ENCODE measurements around the gene QRFP. TPM values are rescaled to one million over a fixed set of nuclear protein-coding genes. Genes with fewer than 3 reads are reported as not detected.

QRFP gene
- total and polyA plus RNA-seq, 2 of the 8 experiments (the other 6 are each of a cell fraction or from before 2014, with no cell fraction given), result not detected

DNA sequence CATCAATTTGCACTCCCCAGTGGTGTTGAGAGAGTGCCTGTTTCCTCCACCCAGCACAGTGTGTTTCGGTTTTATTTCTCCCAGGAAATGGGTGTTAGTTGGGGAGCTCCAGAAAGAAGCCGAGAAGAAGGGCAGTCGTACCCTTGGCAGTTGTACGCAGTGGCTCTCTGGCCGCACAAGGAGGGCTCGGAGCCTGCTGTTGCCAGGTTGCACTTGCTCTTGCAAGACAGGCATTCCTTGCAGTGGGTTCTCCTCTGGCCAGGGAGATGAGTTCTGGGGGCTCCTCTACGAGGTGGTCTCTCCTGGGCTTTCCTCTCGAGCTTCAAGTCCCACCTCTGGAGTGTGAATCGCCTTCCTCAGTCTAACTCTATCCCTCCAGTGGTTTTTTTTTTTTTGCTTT lies 29.1 kb downstream of the QRFP start (continued):
- TF ChIP-seq JUN (IDR thresholded peaks at IDR 0.05; ENCODE audit: low read depth, low read length), result no peak
- no peak for TF ChIP-seq TBP (IDR thresholded peaks at IDR 0.05; ENCODE audit: low read depth, low read length)
- TF ChIP-seq RXRA (IDR thresholded peaks at IDR 0.05; ENCODE audit: insufficient read depth, low read depth, low read length), result no peak

Measured in H1 (cell line).